ENCODE results near the gene SMARCD1. TPM values are rescaled to one million over a fixed set of nuclear protein-coding genes. Genes with fewer than 3 reads are reported as not detected.

The SMARCD1 gene
- total RNA-seq, 1 experiment from 2014 or later = 84.9 TPM

- CTCF ChIA-PET = interaction anchor here (1.5 kb wide), 1 partner anchor 16 kb away, joined by 3 read pairs; the partner anchor contains the start of gene COX14
- peaks cover 4% of the 10 kb centered on the region for H3K36me3 ChIP-seq (ENCODE audit: control insufficient read depth, insufficient read depth, low read length)
- ATAC-seq = no peak
Measured at GRCh38 chr12:50127546-50127945, 42.4 kb downstream of the SMARCD1 start.

GRCh38 chr12:50129290-50129689 is 44.1 kb downstream of the SMARCD1 start:
- no peak for TF ChIP-seq TCF7L2 (IDR thresholded peaks at IDR 0.05; ENCODE audit: low read depth, low read length)
- TF ChIP-seq REST (IDR thresholded peaks at IDR 0.05; ENCODE audit: insufficient read depth in 1 of 2, low read depth in 2 of 2, low read length in 1 of 2) = no peak
- no peak for TF ChIP-seq SIN3A (IDR thresholded peaks at IDR 0.05; ENCODE audit: borderline replicate concordance, insufficient read depth, low read depth, low read length)
- no peak for TF ChIP-seq POLR2AphosphoS5 (IDR thresholded peaks at IDR 0.05; ENCODE audit: low read depth, low read length)
- no peak for TF ChIP-seq CTCF (IDR thresholded peaks at IDR 0.05)
- Histone ChIP-seq H3K36me3 (ENCODE audit: control insufficient read depth, insufficient read depth, low read length) (peaks cover 4% of the 10 kb centered on the region), H3K27ac (ENCODE audit: low read length) (no peak overlapping the region), H3K27me3 (ENCODE audit: control insufficient read depth, insufficient read depth, low read length) (no peaks in the 10 kb centered on the region), H3K4me3 (ENCODE audit: low read depth in 2 of 2, low read length in 2 of 2) (no peak overlapping the region), H3K4me1 (ENCODE audit: control insufficient read depth, insufficient read depth, low read length) (no peaks in the 10 kb centered on the region), H3K9me3 (ENCODE audit: control insufficient read depth, insufficient read depth, low read depth, low read length) (no peaks in the 10 kb centered on the region)
- in situ Hi-C loops (cut with HindIII; ENCODE audit: low pct_unique_long_range_greater_than_20kb, low sequenced_read_pairs) (no loop called here), intact Hi-C loops (cut with micrococcal nuclease; ENCODE audit: unreplicated experiment) (no loop called here)
- no peak for DNase-seq (ENCODE audit: low read depth, low spot score)
- POLR2A ChIA-PET = no interaction called here
- CTCF ChIA-PET = no interaction called here
- BruUV-seq (replicated peaks) = no TSS peak
- ATAC-seq = no peak

More at GRCh38 chr12:50127546-50127945, 42.4 kb downstream of the SMARCD1 start:
- Histone ChIP-seq H3K27me3 (ENCODE audit: control insufficient read depth, insufficient read depth, low read length) (no peaks in the 10 kb centered on the region), H3K9me3 (ENCODE audit: control insufficient read depth, insufficient read depth, low read depth, low read length) (no peaks in the 10 kb centered on the region), H3K4me3 (ENCODE audit: low read depth in 2 of 2, low read length in 2 of 2) (no peak overlapping the region), H3K4me1 (ENCODE audit: control insufficient read depth, insufficient read depth, low read length) (no peaks in the 10 kb centered on the region), H3K27ac (ENCODE audit: low read length) (no peak overlapping the region)
- in situ Hi-C loops (cut with HindIII; ENCODE audit: low pct_unique_long_range_greater_than_20kb, low sequenced_read_pairs) (no loop called here), intact Hi-C loops (cut with micrococcal nuclease; ENCODE audit: unreplicated experiment) (no loop called here)
- BruUV-seq (replicated peaks) = no TSS peak
- POLR2A ChIA-PET = interaction anchor here (0.6 kb wide), 1 partner anchor 63 kb away, joined by 8 read pairs; no protein-coding TSS in a partner anchor
- no peak for TF ChIP-seq SIN3A (IDR thresholded peaks at IDR 0.05; ENCODE audit: borderline replicate concordance, insufficient read depth, low read depth, low read length)
- no peak for TF ChIP-seq CTCF (IDR thresholded peaks at IDR 0.05)
- no peak for TF ChIP-seq TCF7L2 (IDR thresholded peaks at IDR 0.05; ENCODE audit: low read depth, low read length)
- TF ChIP-seq REST (IDR thresholded peaks at IDR 0.05; ENCODE audit: insufficient read depth in 1 of 2, low read depth in 2 of 2, low read length in 1 of 2) = no peak
- no peak for TF ChIP-seq POLR2AphosphoS5 (IDR thresholded peaks at IDR 0.05; ENCODE audit: low read depth, low read length)
- DNase-seq (ENCODE audit: low read depth, low spot score) = no peak

Data from Panc1 (cell line).